A549 (cell line): ENCODE measurements around the gene TOX2. TPM values are rescaled to one million over a fixed set of nuclear protein-coding genes. Genes with fewer than 3 reads are reported as not detected.
A peak's percentile ranks its signal among the peaks of the same experiment; 100 is the strongest.

Experiments
- ATAC-seq, 2 experiments: fragments of 200-7000 bp in 1 of 2; fragments of >200 bp in 1 of 2; cut with Nextera tagmentation in 1 of 2; cut with Tn5 transposase in 1 of 2; 3 replicates each; pipeline versions ENCODE4 v1.8.0 to v1.9.1; 2018 to 2020; ENCODE audit warnings: mild to moderate bottlenecking in 1 of 2, moderate library complexity in 1 of 2
- CTCF ChIA-PET: fragments of 300-600 bp; sonication (Branson Sonifier 250); formaldehyde crosslinking; extraction: SDS; loops from one replicate; lab custom pipeline; 2021; ENCODE audit warnings: antibody characterized with exemption, inconsistent platforms; lab: Yijun Ruan, JAX
- POLR2A ChIA-PET: fragments of 350-600 bp; formaldehyde crosslinking; extraction: SDS; loops from one replicate; lab custom pipeline; 2021; ENCODE audit warnings: antibody characterized with exemption, inconsistent platforms; lab: Yijun Ruan, JAX
- DNase-seq, 2 experiments: peaks; one replicate each; pipeline versions ENCODE4 v3.0.0 to v3.0.0-alpha.2; 2011 to 2016; ENCODE audit warnings: low read depth in 1 of 2, low spot score in 1 of 2
- FAIRE-seq: peaks from 2 replicates; lab custom pipeline; 2011; peaks lifted over from hg19 to GRCh38; lab: Jason Lieb, UNC
- H3K27ac ChIP-seq, 2 experiments: fragments of >200 bp; sonication (Bioruptor Twin); formaldehyde crosslinking; 3 replicates each; pipeline ENCODE4 v1.5.1; 2016 to 2017
- H3K4me1 ChIP-seq: fragments of >200 bp; sonication (Bioruptor Twin); formaldehyde crosslinking; 3 replicates; pipeline ENCODE4 v1.6.1; 2016
- H3K4me2 ChIP-seq: fragments of >200 bp; sonication (Bioruptor Twin); formaldehyde crosslinking; 3 replicates; pipeline ENCODE4 v1.6.1; 2016
- H3K4me3 ChIP-seq: fragments of >200 bp; sonication (Bioruptor Twin); formaldehyde crosslinking; 3 replicates; pipeline ENCODE4 v1.5.1; 2016
- H3K9me3 ChIP-seq: fragments of >200 bp; sonication (Bioruptor Twin); formaldehyde crosslinking; 3 replicates; pipeline ENCODE4 v1.6.1; 2016
- CBX8 ChIP-seq: fragments of 200-600 bp; sonication (generic); IDR thresholded peaks from 2 replicates; pipeline ENCODE4 v1.6.1; 2016
- CHD2 ChIP-seq: fragments of 150-350 bp; IDR thresholded peaks from 2 replicates; pipeline ENCODE4 v1.6.1; 2014; ENCODE audit warnings: low read length; ENCODE audit not compliant: partially characterized antibody
- EHF ChIP-seq: fragments of 250-450 bp; sonication (Bioruptor Pico); IDR thresholded peaks from 2 replicates; pipeline ENCODE4 v1.5.0; 2020; ENCODE audit warnings: mild to moderate bottlenecking
- EP300 ChIP-seq, 2 experiments: fragments of >200 bp; sonication (Bioruptor Twin); formaldehyde crosslinking; IDR thresholded peaks; 2 replicates in 1 of 2; 3 replicates in 1 of 2; pipeline ENCODE4 v1.6.1; 2016 to 2017
- ESRRA ChIP-seq: fragments of 150-350 bp; IDR thresholded peaks from 2 replicates; pipeline ENCODE4 v1.6.1; 2014; ENCODE audit warnings: mild to moderate bottlenecking, low read length, borderline replicate concordance
- FOSB ChIP-seq: fragments of 250-450 bp; sonication (Bioruptor Pico); IDR thresholded peaks from 2 replicates; pipeline ENCODE4 v1.5.0; 2020; ENCODE audit warnings: mild to moderate bottlenecking, moderate library complexity
- FOSL2 ChIP-seq, 2 experiments: fragments of 450-650 bp in 1 of 2; fragments of >200 bp in 1 of 2; sonication (Bioruptor Twin) in 1 of 2; formaldehyde crosslinking; IDR thresholded peaks; 2 replicates each; pipeline versions ENCODE4 v1.5.0 to v1.6.1; 2016 to 2020; ENCODE audit warnings: mild to moderate bottlenecking in 1 of 2, moderate library complexity in 1 of 2
- HEYL ChIP-seq: fragments of 250-450 bp; sonication (Bioruptor Pico); IDR thresholded peaks from 2 replicates; pipeline ENCODE4 v1.8.0; 2021; ENCODE audit warnings: mild to moderate bottlenecking, moderate library complexity
- HOXA7 ChIP-seq: fragments of 250-450 bp; sonication (Bioruptor Pico); IDR thresholded peaks from 2 replicates; pipeline ENCODE4 v1.5.0; 2020; ENCODE audit warnings: mild to moderate bottlenecking, moderate library complexity
- HOXB13 ChIP-seq: fragments of 250-450 bp; sonication (Bioruptor Pico); IDR thresholded peaks from 2 replicates; pipeline ENCODE4 v1.5.0; 2020; ENCODE audit warnings: low read depth, mild to moderate bottlenecking, moderate library complexity
- HOXB5 ChIP-seq: fragments of 250-450 bp; sonication (Bioruptor Pico); IDR thresholded peaks from 2 replicates; pipeline ENCODE4 v1.5.0; 2020; ENCODE audit warnings: mild to moderate bottlenecking, moderate library complexity
- JUN ChIP-seq, 2 experiments: fragments of >200 bp; sonication (Bioruptor Twin); formaldehyde crosslinking; IDR thresholded peaks; 2 replicates in 1 of 2; 3 replicates in 1 of 2; pipeline ENCODE4 v1.6.1; 2016 to 2017
- KDM1A ChIP-seq: fragments of 200-600 bp; sonication (generic); IDR thresholded peaks from 2 replicates; pipeline ENCODE4 v1.6.1; 2016; ENCODE audit warnings: low read depth, mild to moderate bottlenecking
- MAFK ChIP-seq: fragments of 450-650 bp; IDR thresholded peaks from 2 replicates; pipeline ENCODE4 v1.6.1; 2014; ENCODE audit not compliant: partially characterized antibody
- MYC ChIP-seq: IDR thresholded peaks from 2 replicates; pipeline ENCODE4 v1.6.1; 2012; ENCODE audit warnings: mild to moderate bottlenecking, inconsistent platforms, low read length, improper control_type of control experiment, borderline replicate concordance
- PBX3 ChIP-seq: IDR thresholded peaks from 2 replicates; pipeline ENCODE4 v1.6.1; 2012
- PHF8 ChIP-seq: fragments of 200-600 bp; sonication (generic); IDR thresholded peaks from 2 replicates; pipeline ENCODE4 v1.6.1; 2016; ENCODE audit warnings: low read depth, mild to moderate bottlenecking, antibody characterized with exemption, moderate library complexity, borderline replicate concordance
- POLR2AphosphoS2 ChIP-seq: conservative IDR thresholded peaks from 2 replicates; pipeline ENCODE4 v1.6.1; 2012; ENCODE audit warnings: low read length, improper control_type of control experiment, inconsistent platforms
- RAD21 ChIP-seq, 2 experiments: fragments of >200 bp in 1 of 2; sonication (Bioruptor Twin) in 1 of 2; formaldehyde crosslinking in 1 of 2; IDR thresholded peaks in 1 of 2; conservative IDR thresholded peaks in 1 of 2; 2 replicates in 1 of 2; 3 replicates in 1 of 2; pipeline ENCODE4 v1.6.1; 2012 to 2018; ENCODE audit warnings: inconsistent platforms in 1 of 2
- RARB ChIP-seq: fragments of 250-450 bp; sonication (Bioruptor Pico); IDR thresholded peaks from 2 replicates; pipeline ENCODE4 v1.8.0; 2021; ENCODE audit warnings: mild to moderate bottlenecking, moderate library complexity
- RFX5 ChIP-seq: fragments of 450-650 bp; IDR thresholded peaks from 2 replicates; pipeline ENCODE4 v1.7.1; 2014; ENCODE audit warnings: antibody characterized with exemption, mild to moderate bottlenecking, moderate library complexity
- TP53 ChIP-seq: fragments of 250-450 bp; sonication (Bioruptor Pico); IDR thresholded peaks from 2 replicates; pipeline ENCODE4 v1.5.0; 2021; ENCODE audit warnings: mild to moderate bottlenecking, moderate library complexity
- ZC3H11A ChIP-seq: fragments of 450-650 bp; IDR thresholded peaks from 2 replicates; pipeline ENCODE4 v1.6.1; 2014; ENCODE audit warnings: antibody characterized with exemption, mild to moderate bottlenecking
- WGBS: methylation state at CpG from one replicate; pipeline ENCODE4 v1.1.6; 2017; ENCODE audit errors: missing lambda C conversion rate; 5-methylcytosine and 5-hydroxymethylcytosine counted together
- polyA plus RNA-seq, 4 experiments: library from polyadenylated mRNA; depleted of rRNA in 3 of 4; stranded (reverse); fragments of >200 nt; fragmentation: RNase III in 1 of 4; extraction: RNeasy Plus Mini Kit Qiagen cat#74134 plus additional on column Dnase treatment in 1 of 4; gene quantifications; 2 replicates in 3 of 4; 3 replicates in 1 of 4; pipeline ENCODE4 v1.2.3, GENCODE V29; 2011 to 2017
- TF ChIP-seq, protein P1 (sequence below): fragments of >200 bp; sonication (Bioruptor Twin); formaldehyde crosslinking; IDR thresholded peaks from 3 replicates; pipeline ENCODE4 v1.6.1; 2016

TOX2 gene
- polyA plus RNA-seq, 2 of the 4 experiments (the other 2 are of a cell fraction): 2.5 to 5.3 TPM

DNA sequence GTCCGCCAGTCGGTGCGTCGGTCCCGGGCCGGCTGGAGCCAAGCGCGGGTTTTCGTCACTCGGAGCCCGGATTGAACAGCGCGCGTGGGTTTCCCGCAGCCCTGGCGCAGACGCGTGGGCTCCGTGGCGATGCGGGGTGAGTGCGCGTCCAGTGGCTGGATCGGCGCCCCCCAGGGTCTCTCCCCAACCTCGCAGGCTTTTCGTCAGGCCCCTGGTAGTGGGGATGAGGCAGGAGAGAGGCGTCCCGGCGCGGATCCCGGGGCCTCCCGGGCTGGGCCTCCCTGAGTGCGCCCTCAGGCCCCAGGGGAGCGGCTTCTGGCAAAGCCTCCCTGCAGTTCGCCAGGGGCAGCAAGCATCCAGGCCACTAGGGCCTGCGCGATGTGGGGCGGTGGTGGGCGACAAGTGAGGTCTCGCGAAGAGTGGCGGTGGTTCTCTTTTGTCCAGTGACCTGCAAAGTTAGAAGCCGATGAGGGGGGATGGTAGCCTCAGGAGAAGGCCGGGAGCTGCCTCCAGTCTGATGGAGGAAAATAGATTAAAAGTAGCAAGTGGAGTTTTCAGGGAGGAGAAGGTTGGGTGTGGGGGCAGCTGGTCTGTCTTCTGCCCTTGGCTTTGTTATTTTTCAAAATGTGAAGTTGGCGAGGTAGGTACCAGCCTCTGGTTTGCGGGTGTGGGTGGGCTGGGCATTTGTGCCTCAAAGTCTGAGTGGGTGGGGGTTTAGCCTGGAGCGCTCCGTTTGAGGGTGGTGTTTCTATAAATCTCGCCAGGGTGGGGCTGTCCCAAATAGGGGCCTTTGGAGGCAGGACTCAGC, 1.6 kb downstream of the TOX2 start:
- TF ChIP-seq, protein P1, sequence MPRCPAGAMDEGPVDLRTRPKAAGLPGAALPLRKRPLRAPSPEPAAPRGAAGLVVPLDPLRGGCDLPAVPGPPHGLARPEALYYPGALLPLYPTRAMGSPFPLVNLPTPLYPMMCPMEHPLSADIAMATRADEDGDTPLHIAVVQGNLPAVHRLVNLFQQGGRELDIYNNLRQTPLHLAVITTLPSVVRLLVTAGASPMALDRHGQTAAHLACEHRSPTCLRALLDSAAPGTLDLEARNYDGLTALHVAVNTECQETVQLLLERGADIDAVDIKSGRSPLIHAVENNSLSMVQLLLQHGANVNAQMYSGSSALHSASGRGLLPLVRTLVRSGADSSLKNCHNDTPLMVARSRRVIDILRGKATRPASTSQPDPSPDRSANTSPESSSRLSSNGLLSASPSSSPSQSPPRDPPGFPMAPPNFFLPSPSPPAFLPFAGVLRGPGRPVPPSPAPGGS: no peak
- TF ChIP-seq RAD21 (conservative IDR thresholded peaks at IDR 0.05 in 1 of 2, IDR thresholded peaks at IDR 0.05 in 1 of 2): no peak
- TF ChIP-seq KDM1A: no peak
- TF ChIP-seq JUN (IDR thresholded peaks at IDR 0.05): no peak
- TF ChIP-seq EHF (CRISPR knock-in tag): no peak
- TF ChIP-seq HOXB5 (CRISPR knock-in tag): no peak
- no peak for TF ChIP-seq CHD2
- TF ChIP-seq HOXA7 (CRISPR knock-in tag): no peak
- TF ChIP-seq HEYL (CRISPR knock-in tag): no peak
- no peak for TF ChIP-seq ESRRA
- TF ChIP-seq EP300 (IDR thresholded peaks at IDR 0.05): no peak
- no peak for TF ChIP-seq TP53 (CRISPR knock-in tag)
- TF ChIP-seq, all 56 proteins: peak for 0
- Histone ChIP-seq H3K27ac (peak overlapping the region in 1 of 2 experiments; percentile 53; a peak in 3 of 6 replicates), H3K4me3 (no peak overlapping the region), H3K4me1 (peaks cover 20% of the 10 kb centered on the region), H3K9me3 (peaks cover 17% of the 10 kb centered on the region), H3K4me2 (0 out of 3 replicates have a peak overlapping the region, but pooled peaks have one; percentile 11)
- DNase-seq (no peak), FAIRE-seq (no peak), ATAC-seq (no peak)
- ChIA-PET CTCF (interaction anchor here (0.6 kb wide), 1 partner anchor 75 kb away, joined by 3 read pairs; no protein-coding TSS in a partner anchor), POLR2A (no interaction called here)
- WGBS: 94% methylated on average over 44 of the region's 50 CpGs

DNA sequence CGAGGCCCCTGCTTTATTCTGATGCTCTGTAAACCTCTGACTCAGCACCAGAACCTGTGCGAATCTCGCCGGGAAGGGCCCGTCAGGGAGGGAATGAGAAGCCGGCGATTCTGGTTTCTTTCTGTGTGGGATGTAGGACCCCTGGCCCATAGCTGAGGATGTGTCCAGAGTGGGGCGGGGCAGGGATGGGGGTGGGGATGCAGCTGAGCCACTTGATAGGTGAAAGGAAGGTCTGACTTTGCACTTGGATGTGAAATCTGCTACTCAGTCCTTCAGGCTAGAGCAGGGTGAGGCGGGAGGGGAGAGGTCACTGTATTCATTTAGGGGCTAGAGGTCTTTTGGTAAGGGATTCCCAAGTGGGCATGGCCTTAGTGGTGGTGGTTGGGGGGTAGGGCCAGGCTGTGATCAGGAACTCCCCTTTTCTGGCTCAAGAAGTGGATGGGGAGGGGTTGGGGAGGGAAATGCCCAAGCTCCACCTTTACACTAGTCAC, 2.3 kb downstream of the TOX2 start:
- H3K9me3 ChIP-seq: peaks cover 16% of the 10 kb centered on the region
- H3K27ac ChIP-seq: peak overlapping the region in 1 of 2 experiments; percentile 53; a peak in 3 of 6 replicates
- DNase-seq (no peak), FAIRE-seq (no peak), ATAC-seq (no peak)
- WGBS: 72% methylated on average over 8 of the region's 9 CpGs
- no peak overlapping the region for H3K4me2 ChIP-seq
- POLR2A ChIA-PET: no interaction called here
- CTCF ChIA-PET: no interaction called here
- TF ChIP-seq MAFK (peak; percentile 4), KDM1A (no peak)
- peaks cover 20% of the 10 kb centered on the region for H3K4me1 ChIP-seq
- H3K4me3 ChIP-seq: no peak overlapping the region

DNA sequence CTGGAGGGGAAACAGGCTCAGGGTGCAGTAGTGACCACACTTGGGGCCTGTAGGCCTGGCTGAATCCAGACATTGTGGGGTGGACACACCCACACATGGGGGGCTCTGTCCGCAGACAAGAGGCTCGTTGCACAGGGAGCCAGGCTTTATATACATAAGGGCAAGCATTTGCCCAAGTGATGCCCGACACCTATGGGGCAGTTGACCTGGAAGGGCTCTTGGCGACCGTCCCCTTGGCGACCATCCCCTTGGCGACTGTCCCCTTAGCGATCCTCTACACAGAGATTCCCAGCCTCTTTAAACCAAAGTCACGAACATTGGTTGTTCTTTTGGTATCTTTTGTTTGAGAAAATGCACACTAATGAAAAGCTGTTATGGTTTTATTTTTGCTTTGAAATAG, 2.7 kb downstream of the TOX2 start:
- DNase-seq: no peak
- WGBS: 95% methylated on average over 9 of the region's 9 CpGs
- Histone ChIP-seq H3K9me3 (peaks cover 12% of the 10 kb centered on the region), H3K27ac (peak overlapping the region in 1 of 2 experiments; percentile 53; a peak in 2 of 6 replicates), H3K4me1 (peaks cover 20% of the 10 kb centered on the region), H3K4me3 (no peak overlapping the region), H3K4me2 (no peak overlapping the region)
- ChIA-PET CTCF (interaction anchor here (1.9 kb wide), 1 partner anchor 21 kb away, joined by 6 read pairs; no protein-coding TSS in a partner anchor), POLR2A (no interaction called here)
- ATAC-seq: no peak
- TF ChIP-seq FOSB (no peak), MAFK (no peak), PHF8 (no peak), ZC3H11A (no peak), MYC (no peak), RARB (CRISPR knock-in tag) (no peak), RFX5 (no peak), TP53 (CRISPR knock-in tag) (no peak), FOSL2 (IDR thresholded peaks at IDR 0.05) (no peak), FOSL2 (CRISPR knock-in tag; IDR thresholded peaks at IDR 0.05) (no peak), POLR2AphosphoS2 (no peak), CBX8 (no peak), HOXB13 (CRISPR knock-in tag) (no peak), PBX3 (no peak)
- FAIRE-seq: no peak
